GM23248 (cell line): ENCODE results near the gene MAMDC2. TPM values are rescaled to one million over a fixed set of nuclear protein-coding genes. Genes with fewer than 3 reads are reported as not detected.
A peak's percentile ranks its signal among the peaks of the same experiment; 100 is the strongest.

Experiments
- DNase-seq: peaks from one replicate; pipeline ENCODE4 v3.0.0-alpha.2; 2015
- H2AFZ ChIP-seq: fragments of 200-600 bp; sonication (generic); 2 replicates; pipeline ENCODE4 v1.6.1; 2016; ENCODE audit warnings: antibody characterized with exemption
- H3F3A ChIP-seq: fragments of 200-600 bp; sonication (generic); 2 replicates; pipeline ENCODE4 v1.6.1; 2016; ENCODE audit warnings: mild to moderate bottlenecking, antibody characterized with exemption, mixed run types; ENCODE audit not compliant: insufficient read depth
- H3K27ac ChIP-seq: fragments of 200-600 bp; sonication (generic); 2 replicates; pipeline ENCODE4 v1.5.1; 2016; ENCODE audit warnings: mild to moderate bottlenecking
- H3K27me3 ChIP-seq: fragments of 200-600 bp; sonication (generic); replicated peaks from 2 replicates; pipeline ENCODE4 v1.6.1; 2016; ENCODE audit warnings: mild to moderate bottlenecking; ENCODE audit not compliant: insufficient read depth
- H3K36me3 ChIP-seq: fragments of 200-600 bp; sonication (generic); 2 replicates; pipeline ENCODE4 v1.6.1; 2016; ENCODE audit warnings: low read depth, mild to moderate bottlenecking
- H3K4me1 ChIP-seq: fragments of 200-600 bp; sonication (generic); 2 replicates; pipeline ENCODE4 v1.6.1; 2016; ENCODE audit warnings: mild to moderate bottlenecking; ENCODE audit not compliant: insufficient read depth
- H3K4me2 ChIP-seq: fragments of 200-600 bp; sonication (generic); one replicate; pipeline ENCODE4 v1.6.1; 2016; ENCODE audit warnings: mild to moderate bottlenecking; ENCODE audit not compliant: unreplicated experiment
- H3K4me3 ChIP-seq: fragments of 200-600 bp; sonication (generic); 2 replicates; pipeline ENCODE4 v1.5.1; 2016; ENCODE audit warnings: mild to moderate bottlenecking
- H3K79me2 ChIP-seq: fragments of 200-600 bp; sonication (generic); 2 replicates; pipeline ENCODE4 v1.6.1; 2016; ENCODE audit warnings: mild to moderate bottlenecking; ENCODE audit not compliant: insufficient read depth
- H3K9ac ChIP-seq: fragments of 200-600 bp; sonication (generic); 2 replicates; pipeline ENCODE4 v1.6.1; 2016; ENCODE audit warnings: mild to moderate bottlenecking
- H3K9me2 ChIP-seq: fragments of 200-600 bp; sonication (generic); 2 replicates; pipeline ENCODE4 v1.6.1; 2016; ENCODE audit warnings: mixed run types, mild to moderate bottlenecking, moderate library complexity; ENCODE audit not compliant: insufficient read depth
- H3K9me3 ChIP-seq: fragments of 200-600 bp; sonication (generic); one replicate; pipeline ENCODE4 v1.6.1; 2017; ENCODE audit warnings: low read depth
- H4K20me1 ChIP-seq: fragments of 200-600 bp; sonication (generic); 2 replicates; pipeline ENCODE4 v1.6.0; 2016; ENCODE audit not compliant: insufficient read depth
- EZH2 ChIP-seq: fragments of 200-600 bp; sonication (generic); IDR thresholded peaks from 2 replicates; pipeline ENCODE4 v1.6.1; 2018; ENCODE audit warnings: antibody characterized with exemption, mild to moderate bottlenecking; ENCODE audit not compliant: insufficient read depth, poor library complexity, severe bottlenecking
- EZH2phosphoT487 ChIP-seq: fragments of 200-600 bp; sonication (generic); IDR thresholded peaks from 2 replicates; pipeline ENCODE4 v1.6.1; 2018; ENCODE audit warnings: antibody characterized with exemption, moderate library complexity, mild to moderate bottlenecking, low read depth; ENCODE audit not compliant: insufficient read depth
- WGBS, 2 experiments: methylation state at CpG; one replicate each; pipeline ENCODE4 v1.1.6; 2015 to 2017; ENCODE audit warnings: low lambda C conversion rate in 2 of 2, low coverage in 1 of 2; ENCODE audit errors: missing lambda C conversion rate in 2 of 2; 5-methylcytosine and 5-hydroxymethylcytosine counted together
- in situ Hi-C: fragments of 300-500 bp; cut with MboI; formaldehyde crosslinking; loops from 2 replicates; pipeline ENCODE4 v1.15.0; 2020
- polyA plus RNA-seq: library from polyadenylated mRNA; unstranded; fragments of >200 nt; fragmentation: Nextera tagmentation; extraction: Ambion mirVana; gene quantifications from 2 replicates; pipeline ENCODE4 v1.2.1, GENCODE V29; 2016
- total RNA-seq: library from RNA; depleted of rRNA; stranded (reverse); fragments of >200 nt; shearing (Covaris generic); gene quantifications from 2 replicates; pipeline ENCODE4 v1.2.3, GENCODE V29; 2014

Gene MAMDC2
- total and polyA plus RNA-seq, 2 experiments from 2014 or later: 0.45 TPM; not detected in 1

DNA sequence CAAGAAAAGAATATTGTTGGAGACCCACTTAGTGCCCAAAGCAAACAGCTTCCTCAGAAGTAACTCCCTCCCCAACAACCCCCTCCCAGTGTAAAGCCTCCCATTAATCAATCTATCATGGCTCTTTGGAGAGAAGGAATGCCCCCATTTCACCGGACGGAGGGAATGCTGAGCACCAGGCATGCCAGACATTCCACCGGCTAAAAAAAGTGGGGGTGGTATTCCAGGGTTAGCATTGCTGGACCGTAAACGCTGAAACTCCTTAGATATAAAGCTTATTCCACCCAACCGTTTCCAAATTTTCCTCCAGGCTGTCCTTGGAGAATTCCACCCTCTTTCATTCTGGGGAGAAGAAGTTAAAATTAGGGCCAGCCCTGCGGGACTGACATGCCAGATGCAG, 363 bp upstream of the MAMDC2 start:
- H2AFZ ChIP-seq: peak overlapping the region; percentile 70
- DNase-seq: no peak

DNA sequence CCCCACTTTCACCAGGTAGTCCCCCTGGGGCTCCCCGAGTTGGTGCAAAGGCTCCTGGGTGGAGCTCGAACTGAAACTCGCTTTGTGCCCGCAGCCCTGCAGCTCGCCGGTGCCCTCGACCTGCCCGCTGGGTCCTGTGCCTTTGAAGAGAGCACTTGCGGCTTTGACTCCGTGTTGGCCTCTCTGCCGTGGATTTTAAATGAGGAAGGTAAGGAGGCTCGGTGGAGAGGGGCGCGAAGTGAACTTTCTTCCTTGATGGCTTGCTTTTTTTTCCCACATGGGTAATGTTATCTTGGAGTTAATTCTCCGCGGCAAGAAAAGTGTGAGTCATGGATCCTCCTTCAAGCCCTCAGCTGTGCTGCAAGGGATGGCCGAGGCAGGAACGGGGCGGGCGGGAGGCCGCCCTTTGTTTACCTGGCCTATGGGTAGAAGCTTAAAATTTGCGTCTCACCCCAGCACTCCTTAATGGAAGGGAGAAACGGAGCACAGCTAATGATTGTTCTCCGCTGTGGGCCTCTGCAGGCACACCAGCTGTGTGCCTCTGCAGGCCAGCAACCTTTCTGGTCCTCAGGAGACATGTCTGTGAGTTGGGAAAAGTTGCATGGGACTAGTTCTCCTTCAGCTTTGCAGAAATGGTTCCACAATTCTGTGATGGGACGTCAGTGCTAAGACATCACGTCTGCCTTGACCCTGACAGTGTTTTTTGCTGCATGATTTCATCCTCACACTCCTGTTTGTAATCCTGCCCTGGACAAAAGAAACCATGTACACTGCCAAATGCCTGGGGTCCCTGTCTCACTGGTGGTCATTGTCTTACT, 1.1 kb downstream of the MAMDC2 start:
- Histone ChIP-seq H3F3A (no peaks in the 10 kb centered on the region), H3K4me2 (peak overlapping the region; percentile 93), H3K4me1 (peaks cover 17% of the 10 kb centered on the region; the same call in 1 of the 2 replicates), H4K20me1 (no peaks in the 10 kb centered on the region), H3K9me2 (no peaks in the 10 kb centered on the region), H3K9me3 (no peaks in the 10 kb centered on the region), H3K9ac (no peak overlapping the region), H3K36me3 (no peaks in the 10 kb centered on the region), H3K27ac (no peak overlapping the region), H3K27me3 (peaks cover 42% of the 10 kb centered on the region), H3K4me3 (peak overlapping the region; percentile 77), H2AFZ (peak overlapping the region; percentile 70), H3K79me2 (no peaks in the 10 kb centered on the region)
- peak; percentile 76 for DNase-seq
- in situ Hi-C loops: no loop called here
- TF ChIP-seq EZH2phosphoT487 (no peak), EZH2 (no peak)
- WGBS, 2 experiments: 3% methylated on average over 25 to 26 of the region's 26 CpGs

More for the DNA sequence above, 363 bp upstream of the MAMDC2 start:
- in situ Hi-C loops: no loop called here
- H3K9ac ChIP-seq: no peak overlapping the region
- H4K20me1 ChIP-seq: no peaks in the 10 kb centered on the region
- H3K9me2 ChIP-seq: no peaks in the 10 kb centered on the region
- no peaks in the 10 kb centered on the region for H3F3A ChIP-seq
- WGBS, 2 experiments: 10 to 11% methylated on average over 7 of the region's 7 CpGs
- TF ChIP-seq EZH2 (no peak), EZH2phosphoT487 (no peak)
- H3K36me3 ChIP-seq: no peaks in the 10 kb centered on the region
- peaks cover 48% of the 10 kb centered on the region for H3K27me3 ChIP-seq
- H3K9me3 ChIP-seq: no peaks in the 10 kb centered on the region
- H3K4me3 ChIP-seq: peak overlapping the region; percentile 77
- peaks cover 8% of the 10 kb centered on the region; the same call in 1 of the 2 replicates for H3K4me1 ChIP-seq
- H3K27ac ChIP-seq: no peak overlapping the region
- no peaks in the 10 kb centered on the region for H3K79me2 ChIP-seq
- peak overlapping the region; percentile 93 for H3K4me2 ChIP-seq

DNA sequence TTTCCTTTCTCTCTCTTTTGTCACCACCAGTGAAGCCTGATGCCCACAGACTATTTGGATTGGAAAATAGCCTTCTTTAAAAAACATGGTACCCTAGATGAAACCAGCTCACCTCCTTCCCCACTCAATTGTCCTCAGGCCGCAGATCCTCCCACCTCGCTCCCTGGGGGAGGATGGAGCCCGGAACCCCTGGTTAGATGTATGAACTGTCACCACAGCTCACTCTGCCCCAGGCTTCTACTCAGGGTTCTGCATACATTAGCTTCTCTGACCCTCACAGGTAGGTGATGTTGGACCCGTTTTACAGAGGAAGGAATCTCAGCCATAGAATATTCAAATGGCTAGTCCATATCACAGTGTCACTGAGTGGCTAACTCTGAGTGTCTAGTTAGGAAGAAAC, 1.8 kb downstream of the MAMDC2 start:
- Histone ChIP-seq H3K27me3 (peaks cover 39% of the 10 kb centered on the region), H3K79me2 (no peaks in the 10 kb centered on the region), H3K4me1 (peaks cover 21% of the 10 kb centered on the region; the same call in 1 of the 2 replicates), H4K20me1 (no peaks in the 10 kb centered on the region), H3K4me3 (no peak overlapping the region), H2AFZ (no peak overlapping the region), H3K27ac (no peak overlapping the region), H3F3A (no peaks in the 10 kb centered on the region), H3K36me3 (no peaks in the 10 kb centered on the region), H3K9ac (no peak overlapping the region), H3K9me3 (no peaks in the 10 kb centered on the region), H3K9me2 (no peaks in the 10 kb centered on the region), H3K4me2 (no peak overlapping the region)
- DNase-seq: no peak
- TF ChIP-seq EZH2phosphoT487 (no peak), EZH2 (no peak)
- WGBS, 2 experiments: 89 to 94% methylated on average over 4 of the region's 4 CpGs
- in situ Hi-C loops: no loop called here

DNA sequence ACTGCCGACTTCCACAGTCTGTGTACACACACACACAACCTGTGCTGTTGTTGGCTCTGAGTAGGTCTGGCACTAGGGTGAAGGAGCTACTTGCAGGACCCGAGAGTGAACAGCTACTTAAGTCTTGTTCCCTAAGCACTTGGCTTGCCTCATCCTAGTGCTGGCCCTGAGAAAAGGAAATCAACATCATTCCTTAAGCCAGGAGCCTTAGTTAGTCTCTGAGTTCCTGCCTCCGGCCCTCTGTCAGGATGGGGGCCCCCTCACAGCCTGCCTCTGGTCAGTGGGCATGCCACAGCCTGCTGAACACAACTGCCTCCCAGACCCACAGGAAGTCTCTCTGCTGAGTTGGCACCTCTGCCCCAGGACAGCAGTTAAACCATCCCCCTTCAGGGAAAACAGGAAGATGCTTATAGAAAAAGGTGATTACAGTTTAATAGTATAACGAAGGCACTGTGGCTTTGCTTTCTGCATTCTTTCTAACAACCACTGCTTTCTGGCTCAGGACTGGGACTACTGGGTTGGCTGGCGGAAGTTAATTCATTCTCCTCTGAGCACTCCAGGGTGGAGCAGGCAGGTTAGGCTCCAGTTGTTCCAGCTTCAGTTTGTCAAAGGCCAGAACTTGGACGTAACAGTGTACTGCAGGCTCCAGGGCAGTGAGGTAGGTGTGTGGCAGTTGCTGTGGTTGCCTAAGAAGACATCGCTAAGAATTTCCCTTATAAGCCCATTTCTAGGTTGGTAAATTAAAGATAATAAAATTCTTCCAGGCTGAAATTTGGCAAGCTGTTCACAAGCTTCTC, 2.8 kb downstream of the MAMDC2 start:
- peaks cover 21% of the 10 kb centered on the region; the same call in 1 of the 2 replicates for H3K4me1 ChIP-seq
- H3K4me2 ChIP-seq: no peak overlapping the region
- no peaks in the 10 kb centered on the region for H3K79me2 ChIP-seq
- H3K4me3 ChIP-seq: no peak overlapping the region
- TF ChIP-seq EZH2 (no peak), EZH2phosphoT487 (no peak)
- no peaks in the 10 kb centered on the region for H4K20me1 ChIP-seq
- DNase-seq: no peak
- 61 to 64% methylated on average over 7 of the region's 7 CpGs for WGBS, 2 experiments
- H3K36me3 ChIP-seq: no peaks in the 10 kb centered on the region
- H3F3A ChIP-seq: no peaks in the 10 kb centered on the region
- in situ Hi-C loops: no loop called here
- H3K27me3 ChIP-seq: peaks cover 31% of the 10 kb centered on the region
- H3K9me3 ChIP-seq: no peaks in the 10 kb centered on the region
- H3K9me2 ChIP-seq: no peaks in the 10 kb centered on the region
- H3K27ac ChIP-seq: no peak overlapping the region
- H2AFZ ChIP-seq: no peak overlapping the region
- H3K9ac ChIP-seq: no peak overlapping the region
